Neural progenitor cell (in vitro differentiated cells): ENCODE results near the gene GIMAP1. TPM values are rescaled to one million over a fixed set of nuclear protein-coding genes. Genes with fewer than 3 reads are reported as not detected.

Experiments used
- DNase-seq: peaks from one replicate; pipeline ENCODE4 v3.0.0-alpha.2; 2016; ENCODE audit warnings: low spot score
- H2AFZ ChIP-seq: fragments of 200-600 bp; sonication (generic); replicated peaks from 2 replicates; pipeline ENCODE4 v1.6.1; 2016; ENCODE audit warnings: antibody characterized with exemption
- H3F3A ChIP-seq: fragments of 200-600 bp; sonication (generic); 2 replicates; pipeline ENCODE4 v1.6.1; 2016; ENCODE audit warnings: antibody characterized with exemption, low read depth
- H3K27ac ChIP-seq: fragments of 200-600 bp; sonication (generic); 2 replicates; pipeline ENCODE4 v1.5.1; 2016; ENCODE audit warnings: mild to moderate bottlenecking
- H3K27me3 ChIP-seq: fragments of 200-600 bp; sonication (generic); 2 replicates; pipeline ENCODE4 v1.6.1; 2016; ENCODE audit warnings: mild to moderate bottlenecking, moderate library complexity
- H3K36me3 ChIP-seq: fragments of 200-600 bp; sonication (generic); 2 replicates; pipeline ENCODE4 v1.5.1; 2016
- H3K4me1 ChIP-seq: fragments of 200-600 bp; sonication (generic); 2 replicates; pipeline ENCODE4 v1.6.1; 2016; ENCODE audit warnings: mixed run types
- H3K4me2 ChIP-seq: fragments of 200-600 bp; sonication (generic); 2 replicates; pipeline ENCODE4 v1.6.1; 2016
- H3K4me3 ChIP-seq: fragments of 200-600 bp; sonication (generic); 2 replicates; pipeline ENCODE4 v1.5.1; 2016
- H3K79me2 ChIP-seq: fragments of 200-600 bp; sonication (generic); 2 replicates; pipeline ENCODE4 v1.6.1; 2016; ENCODE audit warnings: low read depth
- H3K9ac ChIP-seq: fragments of 200-600 bp; sonication (generic); 2 replicates; pipeline ENCODE4 v1.6.1; 2016
- H3K9me3 ChIP-seq: fragments of 200-600 bp; sonication (generic); 2 replicates; pipeline ENCODE4 v1.5.1; 2016; ENCODE audit warnings: low read depth
- H4K20me1 ChIP-seq: fragments of 200-600 bp; sonication (generic); 2 replicates; pipeline ENCODE4 v1.6.1; 2016; ENCODE audit warnings: low read depth
- H3K27ac Mint-ChIP-seq: 3 replicates; pipeline ENCODE4 v1.8.0; 2021; ENCODE audit warnings: mixed read lengths
- H3K27me3 Mint-ChIP-seq: 2 replicates; pipeline ENCODE4 v1.8.0; 2022; ENCODE audit warnings: low read depth, mild to moderate bottlenecking, inconsistent platforms, moderate library complexity, mixed read lengths; ENCODE audit not compliant: insufficient read depth
- H3K36me3 Mint-ChIP-seq: 3 replicates; pipeline ENCODE4 v1.8.0; 2021; ENCODE audit warnings: mixed read lengths
- H3K4me1 Mint-ChIP-seq: 3 replicates; pipeline ENCODE4 v1.8.0; 2021; ENCODE audit warnings: mixed read lengths
- H3K4me3 Mint-ChIP-seq: 3 replicates; pipeline ENCODE4 v1.8.0; 2021; ENCODE audit warnings: mild to moderate bottlenecking, moderate library complexity, mixed read lengths
- H3K9me3 Mint-ChIP-seq: 3 replicates; pipeline ENCODE4 v1.8.0; 2020; ENCODE audit warnings: mixed read lengths
- EZH2 ChIP-seq: fragments of 200-600 bp; sonication (generic); IDR thresholded peaks from 2 replicates; pipeline ENCODE4 v1.6.1; 2017; ENCODE audit warnings: antibody characterized with exemption, mild to moderate bottlenecking, moderate library complexity
- EZH2phosphoT487 ChIP-seq: fragments of 200-600 bp; sonication (generic); IDR thresholded peaks from 2 replicates; pipeline ENCODE4 v1.6.1; 2017; ENCODE audit warnings: antibody characterized with exemption
- total RNA-seq: library from RNA; depleted of rRNA; stranded (reverse); fragments of >200 nt; gene quantifications from 2 replicates; pipeline ENCODE4 v1.2.3, GENCODE V29; 2015; ENCODE audit warnings: low replicate concordance
- TF ChIP-seq, protein P1 (sequence below): fragments of 200-600 bp; sonication (generic); IDR thresholded peaks from 2 replicates; pipeline ENCODE4 v1.5.1; 2017; ENCODE audit warnings: antibody characterized with exemption, mild to moderate bottlenecking

The GIMAP1 gene
- total RNA-seq, 1 donor from 2014 or later = not detected

DNA sequence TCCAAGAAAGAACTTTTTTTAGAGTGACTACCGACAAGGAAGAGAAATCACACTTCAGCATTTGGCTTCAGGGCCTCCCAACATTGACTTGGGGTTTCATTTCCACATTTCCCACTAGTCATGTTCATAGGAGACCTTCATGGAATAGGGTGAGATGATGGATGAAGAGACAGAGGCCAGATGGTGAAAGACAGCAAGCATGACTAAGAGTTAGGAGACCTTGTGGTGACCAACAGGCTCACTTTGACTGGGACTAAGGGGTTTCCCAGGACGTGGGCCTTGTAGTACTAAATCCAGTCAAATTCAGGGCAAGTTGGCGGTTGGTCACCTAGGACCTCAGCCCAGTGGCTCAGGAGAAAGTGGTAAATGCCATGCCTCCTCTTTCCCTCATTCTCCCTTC is 17.8 kb downstream of the GIMAP1 start:
- Histone ChIP-seq H3K27ac (no peak overlapping the region), H3K36me3 (no peaks in the 10 kb centered on the region), H3K79me2 (no peaks in the 10 kb centered on the region), H3K4me2 (no peak overlapping the region), H3K4me1 (peaks cover 16% of the 10 kb centered on the region), H2AFZ (no peak overlapping the region), H4K20me1 (no peaks in the 10 kb centered on the region), H3K9me3 (no peaks in the 10 kb centered on the region), H3F3A (no peaks in the 10 kb centered on the region), H3K4me3 (no peak overlapping the region), H3K27me3 (peaks cover 100% of the 10 kb centered on the region), H3K9ac (no peak overlapping the region)
- TF ChIP-seq, protein P1, sequence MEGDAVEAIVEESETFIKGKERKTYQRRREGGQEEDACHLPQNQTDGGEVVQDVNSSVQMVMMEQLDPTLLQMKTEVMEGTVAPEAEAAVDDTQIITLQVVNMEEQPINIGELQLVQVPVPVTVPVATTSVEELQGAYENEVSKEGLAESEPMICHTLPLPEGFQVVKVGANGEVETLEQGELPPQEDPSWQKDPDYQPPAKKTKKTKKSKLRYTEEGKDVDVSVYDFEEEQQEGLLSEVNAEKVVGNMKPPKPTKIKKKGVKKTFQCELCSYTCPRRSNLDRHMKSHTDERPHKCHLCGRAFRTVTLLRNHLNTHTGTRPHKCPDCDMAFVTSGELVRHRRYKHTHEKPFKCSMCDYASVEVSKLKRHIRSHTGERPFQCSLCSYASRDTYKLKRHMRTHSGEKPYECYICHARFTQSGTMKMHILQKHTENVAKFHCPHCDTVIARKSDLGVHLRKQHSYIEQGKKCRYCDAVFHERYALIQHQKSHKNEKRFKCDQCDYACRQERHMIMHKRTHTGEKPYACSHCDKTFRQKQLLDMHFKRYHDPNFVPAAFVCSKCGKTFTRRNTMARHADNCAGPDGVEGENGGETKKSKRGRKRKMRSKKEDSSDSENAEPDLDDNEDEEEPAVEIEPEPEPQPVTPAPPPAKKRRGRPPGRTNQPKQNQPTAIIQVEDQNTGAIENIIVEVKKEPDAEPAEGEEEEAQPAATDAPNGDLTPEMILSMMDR = no peak
- TF ChIP-seq EZH2phosphoT487 = no peak
- no peak for TF ChIP-seq EZH2
- Mint-ChIP-seq H3K4me3 (no peak overlapping the region), H3K4me1 (peaks cover 19% of the 10 kb centered on the region), H3K27me3 (peaks cover 17% of the 10 kb centered on the region), H3K9me3 (peaks cover 4% of the 10 kb centered on the region), H3K27ac (no peak overlapping the region), H3K36me3 (no peaks in the 10 kb centered on the region)
- DNase-seq = no peak

GRCh38 chr7:150735596-150736358 is 19.4 kb downstream of the GIMAP1 start:
- Mint-ChIP-seq H3K4me3 (no peak overlapping the region), H3K4me1 (peaks cover 19% of the 10 kb centered on the region), H3K9me3 (no peaks in the 10 kb centered on the region), H3K27me3 (peaks cover 17% of the 10 kb centered on the region), H3K36me3 (no peaks in the 10 kb centered on the region), H3K27ac (no peak overlapping the region)
- no peak overlapping the region for H3K4me3 ChIP-seq
- TF ChIP-seq, protein P1 = no peak
- TF ChIP-seq EZH2 (no peak), EZH2phosphoT487 (no peak)
- peak; percentile 49 for DNase-seq
- H3K4me1 ChIP-seq = peaks cover 16% of the 10 kb centered on the region
- H3K79me2 ChIP-seq = no peaks in the 10 kb centered on the region
- no peak overlapping the region for H3K27ac ChIP-seq
- H3K9me3 ChIP-seq = no peaks in the 10 kb centered on the region
- H3K36me3 ChIP-seq = no peaks in the 10 kb centered on the region
- H3K4me2 ChIP-seq = peak overlapping the region; percentile 39
- H2AFZ ChIP-seq = no peak overlapping the region
- no peaks in the 10 kb centered on the region for H3F3A ChIP-seq
- H4K20me1 ChIP-seq = no peaks in the 10 kb centered on the region
- H3K9ac ChIP-seq = no peak overlapping the region
- H3K27me3 ChIP-seq = peaks cover 100% of the 10 kb centered on the region

DNA sequence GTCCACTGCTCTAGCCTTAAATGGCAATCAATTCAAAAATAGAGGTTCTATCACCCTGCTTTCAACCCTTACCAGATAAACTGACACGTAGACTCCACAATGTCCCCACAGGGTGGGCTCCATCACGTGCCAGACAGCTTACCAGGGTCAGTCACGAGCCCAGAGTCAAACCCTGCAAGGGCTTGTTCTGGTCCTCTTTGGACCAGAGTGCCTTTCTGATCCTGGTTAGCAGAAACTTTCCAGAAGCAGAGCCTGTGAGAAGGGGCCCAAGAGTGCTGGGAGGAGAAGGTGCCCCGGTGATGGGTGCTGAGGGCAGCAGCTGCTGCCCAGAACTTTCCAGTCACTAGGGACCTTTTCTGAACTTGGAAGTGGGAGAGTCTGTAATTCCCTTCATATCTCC is 20.5 kb downstream of the GIMAP1 start:
- no peaks in the 10 kb centered on the region for H3F3A ChIP-seq
- H2AFZ ChIP-seq = no peak overlapping the region
- H3K27me3 ChIP-seq = peaks cover 100% of the 10 kb centered on the region
- no peaks in the 10 kb centered on the region for H3K36me3 ChIP-seq
- Mint-ChIP-seq H3K4me1 (peaks cover 19% of the 10 kb centered on the region), H3K27ac (no peak overlapping the region), H3K9me3 (peaks cover 2% of the 10 kb centered on the region), H3K4me3 (no peak overlapping the region), H3K36me3 (no peaks in the 10 kb centered on the region), H3K27me3 (peaks cover 17% of the 10 kb centered on the region)
- H3K27ac ChIP-seq = no peak overlapping the region
- no peak overlapping the region for H3K9ac ChIP-seq
- H3K4me3 ChIP-seq = no peak overlapping the region
- TF ChIP-seq EZH2phosphoT487 (no peak), EZH2 (no peak)
- TF ChIP-seq, protein P1 = no peak
- H3K4me1 ChIP-seq = peaks cover 16% of the 10 kb centered on the region
- no peaks in the 10 kb centered on the region for H3K79me2 ChIP-seq
- no peaks in the 10 kb centered on the region for H3K9me3 ChIP-seq
- H3K4me2 ChIP-seq = no peak overlapping the region
- no peak for DNase-seq
- H4K20me1 ChIP-seq = no peaks in the 10 kb centered on the region
